CD4-positive, alpha-beta T cell treated with Interferon gamma for 1 hour (primary cell): Measurements from ENCODE around the gene AMBRA1.

ENCODE experiments used
- DNase-seq: peaks from one replicate; pipeline ENCODE4 v3.0.0-alpha.2; 2020

AMBRA1 gene

GRCh38 chr11:46505741-46506482 lies 87.9 kb downstream of the AMBRA1 start:
- DNase-seq = no peak

- DNase-seq = no peak
Measured at GRCh38 chr11:46504817-46505613, 88.8 kb downstream of the AMBRA1 start.

DNA sequence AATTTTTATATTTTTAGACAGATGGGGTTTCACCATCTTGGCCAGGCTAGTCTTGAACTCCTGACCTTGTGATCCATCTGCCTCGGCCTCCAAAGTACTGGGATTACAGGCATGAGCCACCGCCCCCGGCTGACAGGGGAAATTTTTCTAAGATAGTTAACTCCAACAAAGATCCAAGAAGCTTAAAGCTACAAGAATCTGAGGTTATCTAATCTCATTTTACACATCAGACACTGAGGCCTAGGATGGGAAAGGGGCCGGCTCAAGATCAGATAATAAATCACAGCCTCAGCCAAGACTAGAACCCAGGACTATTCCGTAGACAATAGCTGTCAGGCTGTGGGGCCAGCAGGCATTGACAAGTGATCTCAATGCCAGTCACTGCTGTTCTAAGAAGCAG lies 94.0 kb downstream of the AMBRA1 start:
- DNase-seq = no peak

DNA sequence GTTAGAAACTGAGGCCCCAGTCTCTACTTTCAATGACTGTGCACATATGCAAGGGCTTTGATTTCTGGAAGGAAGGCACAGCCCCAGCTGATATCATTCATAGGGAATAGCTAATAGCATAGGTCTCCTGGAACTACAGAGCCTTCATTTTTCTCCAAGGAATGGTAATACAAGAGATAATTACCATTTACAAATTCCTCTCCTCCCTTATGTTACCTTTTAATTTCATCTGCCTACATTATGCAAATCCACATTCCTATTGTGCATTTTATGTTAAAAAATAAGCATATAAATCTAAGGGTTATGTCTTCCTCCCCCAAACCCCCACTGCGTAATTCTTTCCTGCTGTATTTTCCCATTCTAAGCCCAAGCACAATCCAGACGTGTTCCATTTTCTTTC lies 94.9 kb downstream of the AMBRA1 start:
- DNase-seq = no peak

GRCh38 chr11:46498179-46498578 lies 95.6 kb downstream of the AMBRA1 start:
- DNase-seq = no peak

GRCh38 chr11:46497498-46497897 lies 96.3 kb downstream of the AMBRA1 start:
- DNase-seq = no peak

DNA sequence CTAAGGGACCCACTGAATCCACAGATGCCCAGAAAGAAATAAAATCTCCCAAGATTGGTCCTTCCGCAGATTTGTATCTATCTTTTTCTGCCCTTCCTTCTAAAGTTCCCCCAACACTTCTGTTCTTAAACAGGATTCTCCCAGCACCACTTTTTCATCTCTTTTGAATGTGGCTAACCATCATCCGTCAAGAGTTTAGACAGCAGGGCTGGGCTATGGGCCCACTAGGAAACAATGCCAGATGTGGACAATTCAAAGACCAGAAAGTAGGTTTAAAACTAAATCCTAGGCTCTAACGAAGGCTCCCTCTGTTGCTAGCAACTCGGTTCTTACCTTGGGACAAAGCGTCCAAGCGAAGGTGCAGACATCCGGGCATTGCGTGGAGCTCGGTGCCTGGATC lies 100.0 kb downstream of the AMBRA1 start:
- DNase-seq = no peak

DNA sequence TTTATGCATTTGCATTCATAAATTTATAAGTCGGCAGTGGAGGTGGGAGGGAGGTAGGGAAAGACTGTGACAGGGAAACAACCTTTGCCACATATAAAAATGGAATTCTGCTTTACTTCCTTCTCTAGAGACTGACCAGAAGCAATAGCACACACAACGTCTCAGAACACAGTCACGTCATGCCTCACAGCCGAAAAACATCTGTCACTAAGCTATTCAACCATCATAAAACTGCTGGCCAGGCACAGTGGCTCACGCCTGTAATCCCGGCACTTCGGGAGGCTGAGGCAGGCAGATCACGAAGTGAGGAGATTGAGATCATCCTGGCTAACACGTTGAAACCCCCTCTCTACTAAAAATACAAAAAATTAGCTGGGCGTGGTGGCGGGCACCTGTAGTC lies 101.3 kb downstream of the AMBRA1 start:
- no peak for DNase-seq

- no peak for DNase-seq
Measured at GRCh38 chr11:46491661-46492330, 102.0 kb downstream of the AMBRA1 start.

- no peak for DNase-seq
Measured at GRCh38 chr11:46490666-46491065, 103.2 kb downstream of the AMBRA1 start.

GRCh38 chr11:46489656-46490560 lies 103.9 kb downstream of the AMBRA1 start:
- DNase-seq = no peak

- no peak for DNase-seq
Measured at GRCh38 chr11:46485856-46486443, 107.9 kb downstream of the AMBRA1 start.

DNA sequence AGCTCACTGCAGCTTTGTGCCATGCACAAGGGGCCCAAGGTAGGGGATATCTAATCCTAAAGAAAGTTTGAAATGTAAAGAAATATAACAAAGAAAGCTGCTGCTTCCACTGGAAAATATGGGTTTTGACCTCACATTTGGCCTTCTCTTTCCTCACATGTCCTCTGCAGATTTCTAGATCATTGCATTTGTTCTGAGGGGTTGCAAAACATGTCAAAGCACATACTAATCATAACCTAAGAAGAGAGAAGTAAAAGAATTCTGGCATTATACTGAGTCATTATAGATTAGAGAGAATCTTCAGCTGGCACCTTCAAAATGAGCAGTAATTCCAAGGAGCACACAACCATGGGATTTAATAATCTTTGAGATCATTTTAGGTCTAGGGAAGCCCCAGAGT lies 109.7 kb downstream of the AMBRA1 start:
- DNase-seq = no peak

GRCh38 chr11:46480909-46481308 lies 112.9 kb downstream of the AMBRA1 start:
- no peak for DNase-seq

DNA sequence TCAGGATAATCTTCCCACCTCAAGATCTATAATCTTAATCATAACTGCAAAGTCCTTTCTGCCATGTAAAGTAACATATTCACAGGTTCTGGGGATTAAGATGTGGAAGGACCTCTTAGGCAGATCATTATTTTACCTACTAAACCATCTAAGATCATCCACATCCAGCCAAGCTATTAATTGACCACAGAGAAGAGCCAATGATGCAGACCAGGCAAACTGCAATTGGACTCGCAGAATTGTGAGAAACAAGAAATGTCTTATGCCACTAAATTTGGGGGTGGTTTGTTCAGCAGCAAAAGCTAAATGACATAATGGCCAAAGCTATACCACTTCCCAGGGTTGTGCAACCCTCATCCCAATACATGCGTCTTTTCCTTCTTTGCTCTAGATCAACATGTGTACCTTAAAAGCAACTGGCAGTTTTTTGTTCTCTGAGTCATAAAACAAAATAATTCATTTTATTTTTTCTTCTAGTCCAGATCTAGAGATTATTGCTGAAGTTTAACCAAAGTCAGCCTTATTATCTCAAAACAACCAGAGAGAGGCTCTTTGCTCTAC lies 113.6 kb downstream of the AMBRA1 start:
- DNase-seq = no peak

GRCh38 chr11:46479601-46480000 lies 114.2 kb downstream of the AMBRA1 start:
- DNase-seq = no peak

DNA sequence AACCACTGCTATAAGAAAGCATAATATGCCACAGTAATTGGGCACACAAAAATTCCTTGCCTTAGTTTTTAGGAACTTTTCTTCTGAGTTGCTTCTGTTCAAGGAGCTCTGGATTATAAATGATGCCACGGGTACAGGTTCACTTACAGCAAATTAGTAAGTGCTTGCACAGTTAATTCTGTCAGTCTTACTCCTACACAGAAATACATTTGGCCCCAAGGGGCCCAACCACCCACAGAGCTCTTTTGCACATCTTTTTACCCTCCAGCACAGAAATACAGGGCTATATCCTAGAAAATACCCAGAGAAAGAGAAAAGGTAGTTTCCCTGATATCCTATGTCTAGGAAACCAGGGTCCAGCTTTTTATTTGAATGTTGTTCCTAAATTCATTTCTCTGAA lies 115.6 kb downstream of the AMBRA1 start:
- no peak for DNase-seq

DNA sequence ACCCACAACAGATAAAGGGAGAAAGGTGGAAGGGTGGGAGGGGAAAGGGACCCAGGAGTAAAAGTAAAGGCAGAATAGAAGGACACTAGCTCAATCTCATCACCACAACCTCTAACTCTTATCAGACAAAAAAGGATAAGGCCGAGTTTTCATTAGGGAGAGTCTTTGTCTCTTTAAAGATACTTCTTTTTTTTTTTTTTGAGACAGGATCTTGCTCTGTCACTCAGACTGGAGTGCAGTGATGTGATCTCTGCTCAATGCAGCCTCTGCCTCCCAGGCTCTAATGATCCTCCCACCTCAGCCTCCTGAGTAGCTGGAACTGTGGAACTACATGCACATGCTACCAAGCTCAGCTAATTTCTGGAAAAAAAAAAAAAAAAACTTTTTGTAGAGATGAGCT lies 116.7 kb downstream of the AMBRA1 start:
- DNase-seq = no peak

- no peak for DNase-seq
Measured at GRCh38 chr11:46475926-46476545, 117.8 kb downstream of the AMBRA1 start.

GRCh38 chr11:46475051-46475925 lies 118.5 kb downstream of the AMBRA1 start:
- no peak for DNase-seq

- no peak for DNase-seq
Measured at GRCh38 chr11:46472662-46472994, 121.2 kb downstream of the AMBRA1 start.
